ENCODE data around the gene NALF2. TPM values are rescaled to one million over a fixed set of nuclear protein-coding genes. Genes with fewer than 3 reads are reported as not detected.

NALF2 gene
- polyA plus RNA-seq, 2 of the 4 experiments (the other 2 are of a cell fraction), result 1.4 to 2.1 TPM

DNA sequence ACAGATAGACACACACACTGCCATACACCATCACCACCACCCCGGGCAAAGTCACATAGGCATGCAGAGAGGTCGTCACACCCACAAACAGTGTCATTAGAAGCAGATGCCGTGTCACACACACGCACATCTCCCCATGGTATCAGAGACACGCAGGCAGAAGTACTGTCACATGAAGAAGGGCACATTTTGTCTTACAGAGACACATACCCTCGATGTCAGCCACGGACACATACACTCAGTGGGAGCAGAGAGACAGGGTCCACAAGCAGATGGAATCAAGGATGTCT, 3.3 kb downstream of the NALF2 start (continued):
- no peak for TF ChIP-seq SMC3 (IDR thresholded peaks at IDR 0.05)

DNA sequence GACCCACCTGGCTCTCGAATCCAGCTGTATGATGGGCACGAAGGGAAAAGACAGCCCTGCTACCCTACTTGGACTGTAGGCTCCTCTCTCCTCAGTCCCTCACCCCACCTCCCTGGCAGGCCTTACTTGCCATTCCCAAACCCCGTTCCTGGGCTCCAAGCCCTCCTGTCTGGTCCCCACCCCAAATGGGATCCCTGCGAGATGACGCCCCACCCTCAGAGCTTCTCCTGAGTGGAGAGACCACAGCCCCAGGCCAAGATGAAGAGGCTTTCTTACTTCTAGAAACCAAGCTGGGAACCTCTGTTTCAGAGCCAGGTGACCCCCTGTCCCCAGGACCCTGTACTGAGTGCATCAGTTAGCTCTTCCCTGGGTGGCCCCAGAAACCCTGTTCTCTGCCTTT, 4.5 kb downstream of the NALF2 start:
- TF ChIP-seq MAFK (IDR thresholded peaks at IDR 0.05; ENCODE audit: partially characterized antibody) (no peak), RCOR1 (IDR thresholded peaks at IDR 0.05; ENCODE audit: low read depth, low read length) (no peak), BHLHE40 (IDR thresholded peaks at IDR 0.05; ENCODE audit: low read depth, low read length) (no peak), MYC (IDR thresholded peaks at IDR 0.05; ENCODE audit: borderline replicate concordance, low read length) (no peak), CHD2 (IDR thresholded peaks at IDR 0.05; ENCODE audit: low read length, partially characterized antibody) (no peak), CBX8 (IDR thresholded peaks at IDR 0.05) (no peak), EHF (CRISPR knock-in tag; IDR thresholded peaks at IDR 0.05) (no peak), PHF8 (IDR thresholded peaks at IDR 0.05; ENCODE audit: borderline replicate concordance, low read depth) (no peak)
- H3K4me1 ChIP-seq, result no peaks in the 10 kb centered on the region
- ChIA-PET POLR2A (no interaction called here), CTCF (interaction anchor here (1.3 to 3.2 kb wide), 2 partner anchors 30 to 110 kb away, joined by 4 to 10 read pairs; no protein-coding TSS in a partner anchor)
- no peaks in the 10 kb centered on the region for H3K9me3 ChIP-seq
- no peak for FAIRE-seq
- no peak for DNase-seq (ENCODE audit: low read depth in 1 of 2, low spot score in 1 of 2)
- no peak overlapping the region for H3K27ac ChIP-seq
- no peak overlapping the region for H3K4me2 ChIP-seq
- no peak overlapping the region for H3K4me3 ChIP-seq
- 78% methylated on average over 5 of the region's 5 CpGs for WGBS (ENCODE audit: missing lambda C conversion rate)
- no peak for ATAC-seq

DNA sequence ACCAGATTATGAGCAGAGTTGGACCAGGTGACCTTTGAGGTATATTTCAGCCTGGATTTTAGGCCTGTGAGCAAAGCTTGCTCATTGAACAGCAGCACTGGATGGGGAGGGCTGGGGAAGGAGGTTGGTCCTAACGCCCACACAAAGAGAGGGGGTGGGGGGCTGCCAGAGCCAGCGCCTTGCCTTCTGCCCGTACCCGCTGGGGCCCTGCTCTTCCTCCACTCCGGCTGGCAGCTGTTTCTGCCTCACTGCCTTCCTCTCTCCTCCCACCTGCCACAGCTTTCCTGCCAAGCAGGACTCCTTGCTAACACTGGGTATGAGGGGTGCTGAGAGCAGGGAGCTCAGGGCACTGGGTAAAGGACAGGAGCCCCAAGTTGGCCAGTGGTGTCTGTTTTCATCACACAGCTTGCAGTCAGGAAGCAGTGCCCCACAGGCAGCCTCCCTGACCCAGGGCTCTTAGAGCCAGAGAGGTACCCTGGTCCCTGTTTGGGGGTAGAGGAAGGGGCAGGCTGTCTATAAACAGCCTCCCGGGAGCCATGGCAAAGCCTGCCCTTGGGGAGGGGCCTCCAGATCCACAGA, 6.1 kb downstream of the NALF2 start:
- no peak for ATAC-seq
- no peak overlapping the region for H3K4me2 ChIP-seq
- no peak overlapping the region for H3K4me3 ChIP-seq
- H3K4me1 ChIP-seq, result no peaks in the 10 kb centered on the region
- no peak for DNase-seq (ENCODE audit: low read depth in 1 of 2, low spot score in 1 of 2)
- FAIRE-seq, result no peak
- 68% methylated on average over 5 of the region's 6 CpGs for WGBS (ENCODE audit: missing lambda C conversion rate)
- ChIA-PET POLR2A (no interaction called here), CTCF (interaction anchor here (0.6 to 3.2 kb wide), 5 partner anchors 8 to 1326 kb away, joined by 3 to 10 read pairs (median 3); no protein-coding TSS in a partner anchor)
- H3K9me3 ChIP-seq, result no peaks in the 10 kb centered on the region
- no peak overlapping the region for H3K27ac ChIP-seq
- TF ChIP-seq NFE2L2 (conservative IDR thresholded peaks at IDR 0.05; ENCODE audit: low read length), result no peak
- TF ChIP-seq, protein P1, sequence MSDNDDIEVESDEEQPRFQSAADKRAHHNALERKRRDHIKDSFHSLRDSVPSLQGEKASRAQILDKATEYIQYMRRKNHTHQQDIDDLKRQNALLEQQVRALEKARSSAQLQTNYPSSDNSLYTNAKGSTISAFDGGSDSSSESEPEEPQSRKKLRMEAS (IDR thresholded peaks at IDR 0.05), result no peak

DNA sequence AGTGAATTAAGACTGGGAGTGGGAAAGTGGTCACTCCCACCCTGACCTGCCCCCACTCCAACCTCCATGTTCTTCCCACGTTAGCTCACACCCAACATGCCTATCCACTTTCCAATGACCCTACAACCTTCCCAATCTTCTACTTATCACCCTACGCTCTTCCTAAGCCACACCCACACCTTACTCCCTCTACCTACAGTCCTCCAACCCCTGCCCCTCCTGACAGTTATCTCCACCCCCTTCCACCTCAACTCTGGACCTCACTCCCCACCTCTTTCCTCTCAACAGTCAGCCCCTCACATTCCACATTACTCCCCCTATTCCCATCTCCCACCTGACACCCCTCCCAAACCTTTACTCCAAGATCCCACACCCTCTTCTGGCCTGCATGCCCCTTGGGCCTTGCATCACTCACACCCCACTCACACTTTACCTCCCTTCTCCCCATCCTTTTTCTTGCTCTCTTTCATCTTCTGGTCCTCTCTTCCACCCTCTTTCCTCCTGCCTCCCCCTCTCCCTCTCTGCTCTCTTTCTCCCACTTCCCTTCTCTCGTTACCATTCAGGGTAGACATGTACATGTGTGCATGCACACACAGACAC, 6.9 kb downstream of the NALF2 start:
- no peak for ATAC-seq
- Histone ChIP-seq H3K4me1 (no peaks in the 10 kb centered on the region), H3K27ac (no peak overlapping the region), H3K9me3 (no peaks in the 10 kb centered on the region), H3K4me3 (no peak overlapping the region), H3K4me2 (no peak overlapping the region)
- TF ChIP-seq RAD21 (conservative IDR thresholded peaks at IDR 0.05 in 1 of 2, IDR thresholded peaks at IDR 0.05 in 1 of 2) (no peak), NFE2L2 (conservative IDR thresholded peaks at IDR 0.05; ENCODE audit: low read length) (no peak), KDM1A (IDR thresholded peaks at IDR 0.05; ENCODE audit: low read depth) (no peak)
- TF ChIP-seq, protein P2, sequence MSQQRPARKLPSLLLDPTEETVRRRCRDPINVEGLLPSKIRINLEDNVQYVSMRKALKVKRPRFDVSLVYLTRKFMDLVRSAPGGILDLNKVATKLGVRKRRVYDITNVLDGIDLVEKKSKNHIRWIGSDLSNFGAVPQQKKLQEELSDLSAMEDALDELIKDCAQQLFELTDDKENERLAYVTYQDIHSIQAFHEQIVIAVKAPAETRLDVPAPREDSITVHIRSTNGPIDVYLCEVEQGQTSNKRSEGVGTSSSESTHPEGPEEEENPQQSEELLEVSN (IDR thresholded peaks at IDR 0.05; ENCODE audit: borderline replicate concordance, low read depth), result no peak
- DNase-seq (ENCODE audit: low read depth in 1 of 2, low spot score in 1 of 2), result no peak
- ChIA-PET CTCF (interaction anchor here (0.9 kb wide), 1 partner anchor 50 kb away, joined by 3 read pairs; no protein-coding TSS in a partner anchor), POLR2A (no interaction called here)
- no peak for FAIRE-seq
- WGBS (ENCODE audit: missing lambda C conversion rate), result 87% methylated on average over 3 of the region's 3 CpGs

DNA sequence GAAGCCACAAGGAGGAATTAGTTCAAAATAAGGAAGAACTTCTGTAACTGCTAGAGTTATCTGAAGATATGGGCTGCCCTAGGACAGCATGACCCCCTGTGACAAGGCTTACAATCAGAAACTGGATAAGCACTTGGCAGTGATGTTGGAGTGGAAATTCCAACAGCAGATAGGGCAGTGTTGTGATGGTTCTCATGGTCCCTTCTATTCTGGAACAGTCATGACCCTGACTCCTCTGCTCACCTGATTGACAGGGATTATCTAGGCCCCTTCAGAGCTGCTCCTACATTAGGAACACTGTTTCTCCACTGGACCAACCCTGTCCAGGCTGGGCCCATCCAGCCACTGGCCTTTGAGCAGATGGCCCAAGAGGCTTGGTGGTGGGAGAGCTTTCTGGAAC, 17.9 kb downstream of the NALF2 start:
- ChIA-PET CTCF (interaction anchor here (1.2 kb wide), 1 partner anchor 17 kb away, joined by 5 read pairs; no protein-coding TSS in a partner anchor), POLR2A (no interaction called here)
- Histone ChIP-seq H3K9me3 (no peaks in the 10 kb centered on the region), H3K27ac (no peak overlapping the region), H3K4me3 (no peak overlapping the region), H3K4me2 (no peak overlapping the region), H3K4me1 (0 out of 3 replicates have a peak, but pooled peaks cover 7% of the 10 kb centered on the region)
- ATAC-seq (no peak), FAIRE-seq (no peak), DNase-seq (ENCODE audit: low read depth in 1 of 2, low spot score in 1 of 2) (no peak)
- TF ChIP-seq EHMT2 (IDR thresholded peaks at IDR 0.05; ENCODE audit: low read depth) (no peak), KDM5A (IDR thresholded peaks at IDR 0.05) (no peak), SMC3 (IDR thresholded peaks at IDR 0.05) (no peak), CHD2 (IDR thresholded peaks at IDR 0.05; ENCODE audit: low read length, partially characterized antibody) (no peak), POLR2A (IDR thresholded peaks at IDR 0.05; ENCODE audit: low read length) (no peak), MAZ (IDR thresholded peaks at IDR 0.05; ENCODE audit: borderline replicate concordance, low read depth, low read length) (no peak), ZSCAN20 (CRISPR knock-in tag; IDR thresholded peaks at IDR 0.05) (no peak), MAFK (IDR thresholded peaks at IDR 0.05; ENCODE audit: partially characterized antibody) (no peak), RFX5 (IDR thresholded peaks at IDR 0.05) (no peak), RAD21 (conservative IDR thresholded peaks at IDR 0.05 in 1 of 2, IDR thresholded peaks at IDR 0.05 in 1 of 2) (no peak), RARB (CRISPR knock-in tag; IDR thresholded peaks at IDR 0.05) (no peak)
- TF ChIP-seq, protein P2 (IDR thresholded peaks at IDR 0.05; ENCODE audit: borderline replicate concordance, low read depth), result no peak
- TF ChIP-seq, protein P3, sequence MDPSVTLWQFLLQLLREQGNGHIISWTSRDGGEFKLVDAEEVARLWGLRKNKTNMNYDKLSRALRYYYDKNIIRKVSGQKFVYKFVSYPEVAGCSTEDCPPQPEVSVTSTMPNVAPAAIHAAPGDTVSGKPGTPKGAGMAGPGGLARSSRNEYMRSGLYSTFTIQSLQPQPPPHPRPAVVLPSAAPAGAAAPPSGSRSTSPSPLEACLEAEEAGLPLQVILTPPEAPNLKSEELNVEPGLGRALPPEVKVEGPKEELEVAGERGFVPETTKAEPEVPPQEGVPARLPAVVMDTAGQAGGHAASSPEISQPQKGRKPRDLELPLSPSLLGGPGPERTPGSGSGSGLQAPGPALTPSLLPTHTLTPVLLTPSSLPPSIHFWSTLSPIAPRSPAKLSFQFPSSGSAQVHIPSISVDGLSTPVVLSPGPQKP (IDR thresholded peaks at IDR 0.05; ENCODE audit: low read depth, low read length), result no peak
- TF ChIP-seq, protein P4, sequence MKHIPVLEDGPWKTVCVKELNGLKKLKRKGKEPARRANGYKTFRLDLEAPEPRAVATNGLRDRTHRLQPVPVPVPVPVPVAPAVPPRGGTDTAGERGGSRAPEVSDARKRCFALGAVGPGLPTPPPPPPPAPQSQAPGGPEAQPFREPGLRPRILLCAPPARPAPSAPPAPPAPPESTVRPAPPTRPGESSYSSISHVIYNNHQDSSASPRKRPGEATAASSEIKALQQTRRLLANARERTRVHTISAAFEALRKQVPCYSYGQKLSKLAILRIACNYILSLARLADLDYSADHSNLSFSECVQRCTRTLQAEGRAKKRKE (CRISPR knock-in tag; IDR thresholded peaks at IDR 0.05; ENCODE audit: low read depth), result no peak
- TF ChIP-seq, protein P5, sequence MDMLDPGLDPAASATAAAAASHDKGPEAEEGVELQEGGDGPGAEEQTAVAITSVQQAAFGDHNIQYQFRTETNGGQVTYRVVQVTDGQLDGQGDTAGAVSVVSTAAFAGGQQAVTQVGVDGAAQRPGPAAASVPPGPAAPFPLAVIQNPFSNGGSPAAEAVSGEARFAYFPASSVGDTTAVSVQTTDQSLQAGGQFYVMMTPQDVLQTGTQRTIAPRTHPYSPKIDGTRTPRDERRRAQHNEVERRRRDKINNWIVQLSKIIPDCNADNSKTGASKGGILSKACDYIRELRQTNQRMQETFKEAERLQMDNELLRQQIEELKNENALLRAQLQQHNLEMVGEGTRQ (IDR thresholded peaks at IDR 0.05), result no peak

All from A549 (cell line).